Measurements from ENCODE around the gene TRERF1.
A peak's percentile ranks its signal among the peaks of the same experiment; 100 is the strongest.

TRERF1 gene

DNA sequence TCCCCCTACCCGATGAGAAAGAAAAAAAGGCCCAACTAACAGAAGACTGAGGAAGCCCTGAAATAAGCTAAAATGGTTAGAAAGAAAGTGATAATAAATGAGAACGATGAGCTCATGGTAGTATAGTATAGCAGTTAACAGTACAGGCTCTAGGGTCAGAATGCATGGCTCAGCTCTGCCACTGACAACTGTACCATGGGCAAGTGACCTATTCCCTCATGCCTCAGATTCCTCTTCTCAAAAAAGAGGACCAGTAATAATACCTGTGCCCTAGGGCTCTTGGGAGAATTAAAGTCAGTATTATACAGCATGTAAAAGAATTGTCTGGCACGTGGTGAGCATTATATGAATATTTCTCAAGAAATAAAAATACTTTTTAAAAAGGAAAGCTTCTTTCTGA, 19.8 kb downstream of the TRERF1 start:
- no peaks in the 10 kb centered on the region for H3K36me3 ChIP-seq (ENCODE audit: control insufficient read depth, insufficient read depth, low read length)
- H3K4me1 ChIP-seq (ENCODE audit: control insufficient read depth, insufficient read depth, low read length), result peaks cover 22% of the 10 kb centered on the region
- peaks cover 3% of the 10 kb centered on the region for H3K9me3 ChIP-seq (ENCODE audit: control insufficient read depth, insufficient read depth, low read length)
- H3K27me3 ChIP-seq (ENCODE audit: control insufficient read depth, insufficient read depth, low read length), result no peaks in the 10 kb centered on the region
- no peak overlapping the region for H3K9ac ChIP-seq (ENCODE audit: low read depth, low read length)
- no peak overlapping the region for H3K4me3 ChIP-seq (ENCODE audit: low read depth, low read length)

DNA sequence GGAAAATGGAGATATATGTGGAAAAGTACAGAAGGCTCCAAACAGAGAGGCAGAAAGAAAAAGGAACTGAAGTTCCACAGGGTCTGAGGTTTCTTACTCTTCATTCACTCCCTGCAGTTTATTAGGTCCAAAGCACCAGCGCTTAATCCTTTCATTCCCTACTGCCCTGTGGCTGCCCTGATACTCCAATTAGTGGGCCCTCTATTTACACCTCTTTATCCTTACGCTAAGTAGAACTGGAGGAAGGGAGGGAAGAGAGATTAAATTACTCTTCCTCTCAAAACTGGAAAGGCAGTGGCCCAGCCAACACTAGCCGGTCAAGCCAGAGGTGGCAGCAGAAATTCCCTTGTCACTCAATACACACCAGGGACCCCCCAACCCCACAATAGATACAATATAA, 20.4 kb downstream of the TRERF1 start:
- H3K27me3 ChIP-seq (ENCODE audit: control insufficient read depth, insufficient read depth, low read length), result no peaks in the 10 kb centered on the region

DNA sequence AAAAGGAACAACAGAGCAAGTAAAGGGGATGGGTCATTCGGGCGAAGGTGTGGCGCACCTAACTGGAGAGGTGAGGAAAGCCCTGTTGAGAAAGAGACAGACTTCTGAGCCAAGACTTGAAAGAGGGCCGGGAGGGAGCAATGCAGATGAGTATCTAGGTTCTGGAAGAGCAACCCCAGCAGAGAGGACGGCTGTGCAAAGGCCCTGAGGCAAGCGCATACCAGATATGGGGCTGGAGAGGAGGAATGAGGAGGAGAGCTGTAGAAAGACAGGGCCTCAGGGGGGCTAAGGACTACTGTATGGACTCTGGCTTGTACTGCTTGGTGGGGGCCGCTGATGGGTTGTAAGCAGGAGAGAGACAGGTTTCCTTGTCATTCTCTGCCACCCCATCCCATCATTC, 21.9 kb downstream of the TRERF1 start:
- Histone ChIP-seq H3K36me3 (ENCODE audit: control insufficient read depth, insufficient read depth, low read length) (no peaks in the 10 kb centered on the region), H3K9me3 (ENCODE audit: control insufficient read depth, insufficient read depth, low read length) (peaks cover 3% of the 10 kb centered on the region), H3K4me1 (ENCODE audit: control insufficient read depth, insufficient read depth, low read length) (peaks cover 22% of the 10 kb centered on the region), H3K4me3 (ENCODE audit: low read depth, low read length) (no peak overlapping the region), H3K9ac (ENCODE audit: low read depth, low read length) (no peak overlapping the region), H3K27me3 (ENCODE audit: control insufficient read depth, insufficient read depth, low read length) (no peaks in the 10 kb centered on the region)

More for the DNA sequence above, 20.4 kb downstream of the TRERF1 start:
- peaks cover 22% of the 10 kb centered on the region for H3K4me1 ChIP-seq (ENCODE audit: control insufficient read depth, insufficient read depth, low read length)
- H3K36me3 ChIP-seq (ENCODE audit: control insufficient read depth, insufficient read depth, low read length), result no peaks in the 10 kb centered on the region
- H3K9ac ChIP-seq (ENCODE audit: low read depth, low read length), result no peak overlapping the region
- H3K9me3 ChIP-seq (ENCODE audit: control insufficient read depth, insufficient read depth, low read length), result peaks cover 3% of the 10 kb centered on the region
- no peak overlapping the region for H3K4me3 ChIP-seq (ENCODE audit: low read depth, low read length)

DNA sequence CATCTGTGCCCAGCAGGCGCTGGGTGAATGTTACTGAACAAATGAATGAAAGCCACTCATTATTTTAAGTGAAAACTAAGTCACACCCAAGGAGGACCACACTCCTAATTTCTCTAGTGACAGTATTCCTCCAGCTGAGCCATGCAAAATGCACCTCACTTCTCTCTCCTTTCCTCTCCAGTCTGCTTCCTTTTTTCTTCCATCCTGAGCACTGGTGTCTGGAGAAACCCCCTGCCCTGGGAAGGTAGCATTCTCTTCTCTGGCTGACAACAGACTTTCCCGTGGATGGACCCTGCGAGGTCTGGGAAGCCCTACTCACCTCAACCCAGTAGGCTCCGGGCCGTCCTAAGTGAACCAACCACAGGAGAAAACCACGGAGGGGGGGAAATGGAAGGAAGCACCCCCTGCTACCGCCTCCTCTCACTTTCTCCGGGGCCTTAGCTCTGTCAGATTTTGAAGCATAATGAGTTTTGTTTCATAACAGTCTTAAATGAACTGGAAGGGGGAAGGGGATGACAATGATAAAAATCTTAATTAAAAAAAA, 22.6 kb downstream of the TRERF1 start:
- Histone ChIP-seq H3K4me1 (ENCODE audit: control insufficient read depth, insufficient read depth, low read length) (peaks cover 22% of the 10 kb centered on the region), H3K9me3 (ENCODE audit: control insufficient read depth, insufficient read depth, low read length) (peaks cover 2% of the 10 kb centered on the region), H3K9ac (ENCODE audit: low read depth, low read length) (peak overlapping the region; percentile 49), H3K36me3 (ENCODE audit: control insufficient read depth, insufficient read depth, low read length) (no peaks in the 10 kb centered on the region), H3K27me3 (ENCODE audit: control insufficient read depth, insufficient read depth, low read length) (no peaks in the 10 kb centered on the region), H3K4me3 (ENCODE audit: low read depth, low read length) (no peak overlapping the region)

DNA sequence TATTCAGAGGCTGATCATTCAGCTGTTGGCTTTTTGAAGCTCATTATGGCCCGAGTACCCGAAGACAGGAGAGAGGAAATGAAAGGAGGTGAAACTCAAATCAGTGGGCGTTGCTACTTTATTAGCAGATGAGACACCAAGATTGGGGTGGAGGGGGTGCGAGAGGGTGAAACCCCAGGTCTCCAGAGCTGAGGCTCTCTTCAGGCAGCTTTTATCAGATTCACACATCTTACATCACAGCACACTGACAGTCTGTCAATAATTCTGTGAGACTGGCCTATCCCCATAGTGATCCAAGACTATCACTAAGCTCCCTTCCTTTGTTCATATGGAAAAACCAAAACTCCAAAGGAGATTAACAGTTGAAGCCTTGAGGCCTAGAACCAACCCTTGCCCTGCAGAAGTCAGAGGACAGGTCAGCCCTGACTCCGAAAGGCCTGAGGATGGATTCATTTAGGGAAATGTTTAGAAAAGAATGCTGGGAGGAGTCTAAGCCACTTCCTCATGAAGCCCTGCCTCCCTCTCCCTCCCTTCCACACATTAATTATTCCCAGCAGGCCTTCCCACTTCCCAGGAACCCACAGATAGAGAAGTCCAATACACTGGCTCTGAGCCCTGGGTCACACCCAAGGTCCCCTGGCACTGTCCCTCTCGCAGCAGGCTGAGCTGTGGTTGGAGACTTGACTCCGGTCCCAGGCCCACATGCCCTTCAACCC, 23.2 kb downstream of the TRERF1 start:
- Histone ChIP-seq H3K4me3 (ENCODE audit: low read depth, low read length) (no peak overlapping the region), H3K27me3 (ENCODE audit: control insufficient read depth, insufficient read depth, low read length) (no peaks in the 10 kb centered on the region), H3K9ac (ENCODE audit: low read depth, low read length) (no peak overlapping the region), H3K36me3 (ENCODE audit: control insufficient read depth, insufficient read depth, low read length) (no peaks in the 10 kb centered on the region), H3K4me1 (ENCODE audit: control insufficient read depth, insufficient read depth, low read length) (peaks cover 22% of the 10 kb centered on the region), H3K9me3 (ENCODE audit: control insufficient read depth, insufficient read depth, low read length) (no peaks in the 10 kb centered on the region)

DNA sequence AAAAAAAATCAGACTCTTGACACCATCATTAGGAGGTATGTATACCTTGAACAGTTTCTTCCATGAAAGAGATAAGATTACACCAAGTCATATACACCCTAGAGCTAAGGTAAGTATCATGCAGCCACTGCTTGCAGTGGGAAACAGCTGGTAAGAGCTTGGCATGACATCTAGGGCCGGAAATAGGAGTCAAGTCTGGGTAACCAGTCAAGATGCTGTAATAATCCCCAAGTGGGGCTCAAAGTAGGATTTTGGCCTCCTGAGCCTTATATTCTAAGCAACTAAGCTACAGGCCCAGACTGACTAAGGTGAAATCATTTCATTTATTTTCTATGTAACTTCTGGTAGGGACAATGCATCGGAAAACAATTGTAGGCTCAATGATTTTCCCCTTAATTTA, 23.9 kb downstream of the TRERF1 start:
- H3K4me1 ChIP-seq (ENCODE audit: control insufficient read depth, insufficient read depth, low read length), result peaks cover 22% of the 10 kb centered on the region
- H3K27me3 ChIP-seq (ENCODE audit: control insufficient read depth, insufficient read depth, low read length), result no peaks in the 10 kb centered on the region
- no peak overlapping the region for H3K4me3 ChIP-seq (ENCODE audit: low read depth, low read length)
- no peak overlapping the region for H3K9ac ChIP-seq (ENCODE audit: low read depth, low read length)
- no peaks in the 10 kb centered on the region for H3K9me3 ChIP-seq (ENCODE audit: control insufficient read depth, insufficient read depth, low read length)
- no peaks in the 10 kb centered on the region for H3K36me3 ChIP-seq (ENCODE audit: control insufficient read depth, insufficient read depth, low read length)

DNA sequence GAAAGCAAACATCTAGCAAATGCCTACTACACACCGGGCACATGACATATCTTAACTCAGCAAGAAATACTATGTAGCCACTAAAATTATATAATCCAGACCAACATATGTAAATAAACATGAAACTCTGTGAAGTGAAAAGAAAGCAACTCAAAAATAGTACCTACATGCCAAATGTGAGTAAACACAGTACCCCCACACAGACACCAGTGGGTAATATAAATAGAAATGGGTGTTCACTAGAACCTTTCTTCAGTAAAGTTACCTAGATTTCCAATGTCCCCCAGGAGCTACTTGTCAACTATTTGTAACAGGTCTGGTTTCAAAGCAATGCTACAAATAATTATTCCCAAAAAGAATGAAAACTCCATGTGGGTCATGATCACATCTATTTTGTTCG, 25.5 kb downstream of the TRERF1 start:
- Histone ChIP-seq H3K9ac (ENCODE audit: low read depth, low read length) (no peak overlapping the region), H3K4me3 (ENCODE audit: low read depth, low read length) (no peak overlapping the region), H3K27me3 (ENCODE audit: control insufficient read depth, insufficient read depth, low read length) (no peaks in the 10 kb centered on the region), H3K36me3 (ENCODE audit: control insufficient read depth, insufficient read depth, low read length) (no peaks in the 10 kb centered on the region), H3K4me1 (ENCODE audit: control insufficient read depth, insufficient read depth, low read length) (peaks cover 17% of the 10 kb centered on the region), H3K9me3 (ENCODE audit: control insufficient read depth, insufficient read depth, low read length) (no peaks in the 10 kb centered on the region)

DNA sequence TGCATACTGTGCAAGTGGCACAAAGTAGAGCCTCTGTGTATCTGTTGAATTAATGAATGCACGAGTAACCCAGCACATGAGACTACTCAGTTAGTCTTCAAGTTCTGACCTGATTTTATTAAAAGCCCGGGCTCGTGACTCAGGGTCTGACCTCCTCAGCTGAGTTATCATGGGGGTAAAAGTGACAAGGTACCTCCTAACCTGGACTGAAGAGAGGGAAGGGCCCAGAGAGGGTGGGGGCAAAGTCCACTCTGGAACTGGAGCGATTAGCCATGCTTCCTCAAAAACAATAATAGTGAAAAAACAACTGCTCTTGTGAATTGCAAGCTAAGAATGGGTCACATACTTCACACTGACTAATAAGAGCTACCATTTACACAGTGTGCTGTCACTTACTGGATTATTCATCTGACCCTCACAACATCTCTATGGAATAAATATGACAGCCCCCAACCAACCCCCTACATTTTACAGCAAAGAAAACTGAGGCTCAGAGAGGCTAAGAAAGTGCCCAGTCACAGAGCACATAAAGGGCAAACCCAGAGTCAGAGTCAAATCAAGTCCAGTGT, 26.7 kb downstream of the TRERF1 start:
- H3K36me3 ChIP-seq (ENCODE audit: control insufficient read depth, insufficient read depth, low read length), result no peaks in the 10 kb centered on the region
- H3K4me3 ChIP-seq (ENCODE audit: low read depth, low read length), result no peak overlapping the region
- H3K4me1 ChIP-seq (ENCODE audit: control insufficient read depth, insufficient read depth, low read length), result peaks cover 17% of the 10 kb centered on the region
- H3K9ac ChIP-seq (ENCODE audit: low read depth, low read length), result no peak overlapping the region
- H3K27me3 ChIP-seq (ENCODE audit: control insufficient read depth, insufficient read depth, low read length), result no peaks in the 10 kb centered on the region
- H3K9me3 ChIP-seq (ENCODE audit: control insufficient read depth, insufficient read depth, low read length), result no peaks in the 10 kb centered on the region

DNA sequence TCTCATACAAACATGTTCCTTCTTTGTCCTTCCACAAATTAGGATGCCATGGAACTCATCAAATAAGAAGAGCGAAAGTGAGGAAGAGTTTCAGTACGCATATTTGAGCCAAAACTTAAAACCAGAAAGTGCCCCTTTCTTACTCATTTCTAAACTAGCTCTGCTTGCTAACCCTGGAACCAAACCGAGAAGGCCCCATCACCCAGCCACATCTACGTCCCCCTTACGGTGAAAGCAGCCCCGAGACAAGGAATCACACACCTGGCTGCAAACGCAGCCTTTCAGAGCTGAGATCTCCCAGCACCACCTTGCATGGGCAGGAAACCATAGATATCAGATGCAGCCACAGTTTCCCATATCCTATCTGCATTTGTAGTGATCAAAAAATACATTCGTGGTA, 28.5 kb downstream of the TRERF1 start:
- H3K9ac ChIP-seq (ENCODE audit: low read depth, low read length), result no peak overlapping the region
- H3K4me3 ChIP-seq (ENCODE audit: low read depth, low read length), result no peak overlapping the region
- H3K9me3 ChIP-seq (ENCODE audit: control insufficient read depth, insufficient read depth, low read length), result no peaks in the 10 kb centered on the region
- no peaks in the 10 kb centered on the region for H3K36me3 ChIP-seq (ENCODE audit: control insufficient read depth, insufficient read depth, low read length)
- H3K27me3 ChIP-seq (ENCODE audit: control insufficient read depth, insufficient read depth, low read length), result no peaks in the 10 kb centered on the region
- H3K4me1 ChIP-seq (ENCODE audit: control insufficient read depth, insufficient read depth, low read length), result peaks cover 9% of the 10 kb centered on the region

DNA sequence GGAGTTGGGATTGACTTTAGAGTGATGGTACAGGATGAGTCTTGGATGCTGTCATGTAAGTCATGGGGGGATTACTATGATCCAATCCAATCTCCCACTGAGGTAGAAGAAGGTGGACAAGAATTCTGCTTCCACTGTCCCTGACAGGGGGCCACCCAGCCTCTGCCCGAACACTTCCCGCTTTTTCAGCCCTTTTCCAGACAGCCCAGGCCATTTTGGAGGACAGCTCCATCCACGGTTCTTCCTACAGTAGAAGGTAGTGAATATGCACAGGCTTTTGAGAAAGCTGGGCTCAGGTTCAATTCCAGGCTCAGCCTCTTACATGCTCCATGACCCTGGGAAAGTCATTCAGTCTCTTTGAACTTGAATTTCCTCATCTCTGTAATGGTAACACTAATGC, 31.0 kb downstream of the TRERF1 start:
- Histone ChIP-seq H3K4me3 (ENCODE audit: low read depth, low read length) (no peak overlapping the region), H3K9ac (ENCODE audit: low read depth, low read length) (no peak overlapping the region), H3K36me3 (ENCODE audit: control insufficient read depth, insufficient read depth, low read length) (no peaks in the 10 kb centered on the region), H3K27me3 (ENCODE audit: control insufficient read depth, insufficient read depth, low read length) (no peaks in the 10 kb centered on the region), H3K9me3 (ENCODE audit: control insufficient read depth, insufficient read depth, low read length) (no peaks in the 10 kb centered on the region), H3K4me1 (ENCODE audit: control insufficient read depth, insufficient read depth, low read length) (peaks cover 10% of the 10 kb centered on the region)

DNA sequence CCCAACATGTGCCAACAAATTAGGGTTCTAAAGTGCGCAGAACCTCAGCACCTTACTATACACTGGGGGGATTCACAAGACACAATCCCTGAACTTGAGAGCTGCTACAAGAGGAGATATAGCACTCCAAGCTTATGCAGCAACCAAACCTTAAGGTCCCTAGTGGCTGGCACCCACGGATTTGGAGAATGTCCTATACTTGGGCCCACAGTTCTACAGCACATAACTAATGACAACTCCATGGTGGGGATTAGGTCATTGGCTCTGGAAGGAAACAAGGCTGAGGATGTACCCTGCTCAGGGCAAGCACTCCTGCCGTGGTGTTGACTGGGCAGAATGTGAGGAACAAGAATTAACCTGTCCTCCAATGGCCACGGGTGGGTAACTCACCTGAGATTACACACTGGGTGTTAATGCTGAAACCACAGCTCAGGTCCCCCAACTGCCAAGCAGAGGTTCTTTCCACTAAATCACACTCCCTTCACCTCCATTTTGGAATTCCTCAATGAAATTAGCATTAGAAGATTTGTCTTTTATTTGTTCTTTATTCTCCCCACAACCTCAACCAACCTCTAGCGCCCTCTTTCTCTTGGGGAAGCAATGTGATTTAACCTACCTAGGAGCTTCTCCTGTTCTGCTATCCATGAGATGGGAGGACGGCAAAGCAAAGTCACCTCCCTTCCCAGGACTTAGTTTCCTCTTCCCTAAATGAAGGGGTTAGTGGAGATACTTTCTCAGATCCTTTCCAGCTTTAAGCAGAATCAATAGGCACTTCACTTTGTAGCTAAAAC, 32.0 kb downstream of the TRERF1 start:
- H3K4me1 ChIP-seq (ENCODE audit: control insufficient read depth, insufficient read depth, low read length), result peaks cover 10% of the 10 kb centered on the region

More for the DNA sequence above, 32.0 kb downstream of the TRERF1 start:
- Histone ChIP-seq H3K9ac (ENCODE audit: low read depth, low read length) (no peak overlapping the region), H3K4me3 (ENCODE audit: low read depth, low read length) (no peak overlapping the region), H3K9me3 (ENCODE audit: control insufficient read depth, insufficient read depth, low read length) (no peaks in the 10 kb centered on the region), H3K27me3 (ENCODE audit: control insufficient read depth, insufficient read depth, low read length) (no peaks in the 10 kb centered on the region), H3K36me3 (ENCODE audit: control insufficient read depth, insufficient read depth, low read length) (no peaks in the 10 kb centered on the region)
